Measurements from ENCODE around the gene DDX25. TPM values are rescaled to one million over a fixed set of nuclear protein-coding genes. Genes with fewer than 3 reads are reported as not detected.
"Not testable (repeated sequence)": the region's sequence is repeated elsewhere in the genome, so short reads cannot be mapped to it uniquely, and the experiment has no call there.

Gene DDX25
- total and polyA plus RNA-seq, 2 of the 8 experiments (the other 6 are each of a cell fraction or from before 2014, with no cell fraction given): 17.6 to 17.9 TPM

GRCh38 chr11:125857670-125858069 is 46.6 kb upstream of the DDX25 start:
- WGBS, 2 experiments (ENCODE audit: extremely low coverage in 1 of 2, insufficient coverage in 1 of 2, insufficient read length in 1 of 2, insufficient replicate concordance in 2 of 2, low coverage in 1 of 2, low lambda C conversion rate in 2 of 2, missing lambda C conversion rate in 1 of 2): 93% methylated on average over 9 of the region's 9 CpGs; no CpG with 5 or more reads in 1 of the 2 experiments
- H2AK5ac ChIP-seq (ENCODE audit: low read depth, low read length); H3K4ac ChIP-seq (replicated peaks; ENCODE audit: insufficient read length, low read depth, low read length); H2BK120ac ChIP-seq (replicated peaks; ENCODE audit: low read depth, low read length); H3K27me3 ChIP-seq (replicated peaks in 1 of 4; ENCODE audit: control insufficient read depth in 3 of 4, extremely low read depth in 1 of 4, insufficient read depth in 3 of 4, low read length in 3 of 4); H3K36me3 ChIP-seq (ENCODE audit: control insufficient read depth in 2 of 4, insufficient read depth in 4 of 4, low read length in 3 of 4); H2BK15ac ChIP-seq (ENCODE audit: low read length); H3K23me2 ChIP-seq (ENCODE audit: low read depth, low read length); H3K4me1 ChIP-seq (replicated peaks in 1 of 4; ENCODE audit: control insufficient read depth in 3 of 4, insufficient read depth in 4 of 4, low read length in 3 of 4); H2BK20ac ChIP-seq (ENCODE audit: low read length); H2AFZ ChIP-seq (ENCODE audit: low read length); H4K20me1 ChIP-seq (replicated peaks in 1 of 2; ENCODE audit: control insufficient read depth in 1 of 2, insufficient read depth in 2 of 2, low read length in 2 of 2); H3K79me1 ChIP-seq (ENCODE audit: low read depth, low read length); POLR2A ChIA-PET (ENCODE audit: partially characterized antibody); H3K23ac ChIP-seq (ENCODE audit: insufficient read length); H4K5ac ChIP-seq (ENCODE audit: insufficient read length, low read depth, low read length); H3K4me3 ChIP-seq (ENCODE audit: extremely low read depth in 1 of 4, insufficient read depth in 2 of 4, low read depth in 3 of 4, low read length in 4 of 4); H3K9me3 ChIP-seq (ENCODE audit: insufficient read depth in 2 of 2, low read depth in 1 of 2, low read length in 1 of 2); FAIRE-seq; H3K18ac ChIP-seq (ENCODE audit: extremely low read depth, low read length); H3K56ac ChIP-seq (replicated peaks; ENCODE audit: insufficient read length, low read depth, low read length); H3K14ac ChIP-seq (ENCODE audit: insufficient read length); H4K91ac ChIP-seq (replicated peaks; ENCODE audit: insufficient read length, low read length); H3K9ac ChIP-seq (replicated peaks in 1 of 4; ENCODE audit: extremely low read depth in 1 of 4, low read depth in 3 of 4, low read length in 3 of 4); H3K79me2 ChIP-seq (ENCODE audit: control insufficient read depth in 1 of 2, insufficient read depth in 2 of 2, low read length in 2 of 2); H3K4me2 ChIP-seq (ENCODE audit: insufficient read depth in 1 of 2, low read depth in 2 of 2, low read length in 2 of 2); H2BK12ac ChIP-seq (ENCODE audit: low read depth, low read length); DNase-seq (ENCODE audit: low read depth in 1 of 2, low spot score in 2 of 2); H3K27ac ChIP-seq (ENCODE audit: low read depth, low read length); H4K8ac ChIP-seq (ENCODE audit: extremely low read depth, insufficient read depth, low read length); H2BK5ac ChIP-seq (ENCODE audit: low read depth, low read length): not testable (repeated sequence)
- CTCF ChIA-PET (ENCODE audit: partially characterized antibody): interaction anchor here (1.1 kb wide), 1 partner anchor 13 kb away, joined by 5 read pairs; no protein-coding TSS in a partner anchor

- H4K5ac ChIP-seq (ENCODE audit: insufficient read length, low read depth, low read length); H3K79me2 ChIP-seq (ENCODE audit: control insufficient read depth in 1 of 2, insufficient read depth in 2 of 2, low read length in 2 of 2); H3K18ac ChIP-seq (ENCODE audit: extremely low read depth, low read length); H4K91ac ChIP-seq (replicated peaks; ENCODE audit: insufficient read length, low read length); H3K9ac ChIP-seq (replicated peaks in 1 of 4; ENCODE audit: extremely low read depth in 1 of 4, low read depth in 3 of 4, low read length in 3 of 4); H3K79me1 ChIP-seq (ENCODE audit: low read depth, low read length); H3K23me2 ChIP-seq (ENCODE audit: low read depth, low read length); H3K4me1 ChIP-seq (replicated peaks in 1 of 4; ENCODE audit: control insufficient read depth in 3 of 4, insufficient read depth in 4 of 4, low read length in 3 of 4); H3K56ac ChIP-seq (replicated peaks; ENCODE audit: insufficient read length, low read depth, low read length); H3K4me2 ChIP-seq (ENCODE audit: insufficient read depth in 1 of 2, low read depth in 2 of 2, low read length in 2 of 2); H3K23ac ChIP-seq (ENCODE audit: insufficient read length); H2BK120ac ChIP-seq (replicated peaks; ENCODE audit: low read depth, low read length); H2BK12ac ChIP-seq (ENCODE audit: low read depth, low read length); POLR2A ChIA-PET (ENCODE audit: partially characterized antibody); H3K27ac ChIP-seq (ENCODE audit: low read depth, low read length); H2AK5ac ChIP-seq (ENCODE audit: low read depth, low read length); FAIRE-seq; H2BK15ac ChIP-seq (ENCODE audit: low read length); H3K9me3 ChIP-seq (ENCODE audit: insufficient read depth in 2 of 2, low read depth in 1 of 2, low read length in 1 of 2); H3K36me3 ChIP-seq (ENCODE audit: control insufficient read depth in 2 of 4, insufficient read depth in 4 of 4, low read length in 3 of 4); H2BK5ac ChIP-seq (ENCODE audit: low read depth, low read length); H3K27me3 ChIP-seq (replicated peaks in 1 of 4; ENCODE audit: control insufficient read depth in 3 of 4, extremely low read depth in 1 of 4, insufficient read depth in 3 of 4, low read length in 3 of 4); H3K14ac ChIP-seq (ENCODE audit: insufficient read length); H3K4ac ChIP-seq (replicated peaks; ENCODE audit: insufficient read length, low read depth, low read length); H4K8ac ChIP-seq (ENCODE audit: extremely low read depth, insufficient read depth, low read length); H2AFZ ChIP-seq (ENCODE audit: low read length); H4K20me1 ChIP-seq (replicated peaks in 1 of 2; ENCODE audit: control insufficient read depth in 1 of 2, insufficient read depth in 2 of 2, low read length in 2 of 2); CTCF ChIA-PET (ENCODE audit: partially characterized antibody); H3K4me3 ChIP-seq (ENCODE audit: extremely low read depth in 1 of 4, insufficient read depth in 2 of 4, low read depth in 3 of 4, low read length in 4 of 4); DNase-seq (ENCODE audit: low read depth in 1 of 2, low spot score in 2 of 2); H2BK20ac ChIP-seq (ENCODE audit: low read length): not testable (repeated sequence)
- no CpG with 5 or more reads among the region's 33 CpGs for WGBS, 2 experiments (ENCODE audit: extremely low coverage in 1 of 2, insufficient coverage in 1 of 2, insufficient read length in 1 of 2, insufficient replicate concordance in 2 of 2, low coverage in 1 of 2, low lambda C conversion rate in 2 of 2, missing lambda C conversion rate in 1 of 2)
Measured at GRCh38 chr11:125862786-125863185, 41.5 kb upstream of the DDX25 start.
